Fibroblast of skin of abdomen (primary cell): ENCODE measurements around the gene C3orf49.

Source experiments
- DNase-seq: peaks from one replicate; pipeline ENCODE4 v3.0.0-alpha.2; 2013

Gene C3orf49

GRCh38 chr3:63851287-63851686 is 32.2 kb downstream of the C3orf49 start:
- no peak for DNase-seq

DNA sequence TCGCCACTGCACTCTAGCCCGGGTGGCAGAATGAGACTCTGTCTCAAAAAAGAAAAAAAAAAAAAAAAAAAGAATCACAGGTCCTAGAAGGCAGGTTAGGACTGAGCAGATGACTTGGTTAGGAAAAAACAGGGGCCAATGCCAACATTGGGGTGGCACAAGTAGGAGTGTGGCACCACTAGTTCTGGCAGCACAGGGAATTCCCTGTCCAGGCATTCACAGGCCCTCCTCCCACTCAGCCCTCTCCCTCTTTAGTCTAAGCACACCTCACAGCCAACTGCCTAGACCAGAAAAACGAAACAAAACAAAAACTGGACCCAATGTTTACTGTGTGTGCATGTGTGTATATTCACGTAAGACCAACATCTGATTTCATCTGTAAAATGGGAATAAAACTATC is 34.0 kb downstream of the C3orf49 start:
- DNase-seq = no peak

DNA sequence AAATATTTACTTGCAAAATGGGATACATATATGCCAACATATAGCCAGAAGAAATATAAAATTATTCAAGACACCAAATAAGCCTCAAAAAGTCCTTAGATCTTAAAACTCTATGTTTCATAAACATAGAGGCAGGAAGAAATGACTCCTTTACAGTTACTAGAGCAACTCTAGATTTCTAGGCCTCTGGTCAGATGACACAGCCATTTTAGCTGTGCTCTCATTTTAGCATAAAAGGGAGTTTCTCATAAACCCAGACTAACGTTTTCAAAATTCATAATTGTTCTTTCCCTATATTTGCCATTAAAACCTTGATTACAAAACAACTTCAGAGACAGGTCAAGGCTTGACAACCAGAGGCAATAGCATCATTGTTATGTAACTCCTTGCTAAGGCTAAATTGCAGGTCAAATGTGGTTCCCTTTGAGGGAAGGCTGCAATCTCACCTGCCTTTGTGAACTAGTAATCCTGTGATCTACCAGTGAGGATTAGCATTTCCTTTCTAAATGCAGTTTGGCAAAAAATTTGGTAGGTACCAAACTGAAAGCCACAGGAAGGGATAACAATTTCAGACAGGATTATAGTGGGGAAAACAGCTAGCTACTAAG is 36.3 kb downstream of the C3orf49 start:
- DNase-seq = no peak

DNA sequence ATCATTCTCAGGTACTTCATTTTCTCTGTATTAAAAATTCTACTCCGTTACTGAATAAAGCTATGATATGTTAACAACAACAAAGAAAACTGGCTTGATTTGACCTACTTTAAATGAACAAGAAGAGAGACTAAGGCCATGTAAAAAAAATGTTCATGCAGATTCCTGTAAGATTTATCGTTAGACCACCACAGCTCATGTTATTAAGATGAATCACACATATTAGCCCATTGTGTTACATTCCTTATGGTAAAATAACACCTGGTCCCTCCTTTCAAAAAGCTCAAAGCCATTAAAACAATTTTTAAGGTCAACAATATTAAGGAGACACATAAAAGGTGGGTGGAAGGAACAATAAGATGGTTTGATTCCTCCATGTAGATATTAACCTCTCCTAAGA is 38.2 kb downstream of the C3orf49 start:
- DNase-seq = peak; percentile 42

DNA sequence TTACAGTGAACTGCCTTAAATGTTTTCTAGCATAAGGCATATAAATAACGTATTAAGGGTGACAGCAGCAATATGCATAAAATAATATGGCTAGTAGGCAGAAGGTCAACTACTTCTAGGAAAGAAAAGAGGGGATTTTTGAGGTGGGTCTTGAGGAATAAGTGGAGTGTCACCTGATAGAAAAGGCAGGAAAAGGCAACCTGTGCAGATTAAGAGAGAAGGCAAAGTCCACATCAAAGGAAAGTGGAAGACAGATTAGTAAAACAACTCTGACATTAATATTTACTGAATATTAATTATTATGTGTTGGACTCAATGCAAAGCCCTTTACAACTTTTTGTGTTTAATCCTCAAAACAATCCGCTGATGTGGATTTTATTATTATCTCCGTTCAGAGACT is 41.7 kb downstream of the C3orf49 start:
- DNase-seq = no peak

GRCh38 chr3:63861306-63861705 is 42.2 kb downstream of the C3orf49 start:
- no peak for DNase-seq

GRCh38 chr3:63862804-63863149 is 43.7 kb downstream of the C3orf49 start:
- DNase-seq = no peak

- peak; percentile 71 for DNase-seq
These were observed 44.3 kb downstream of the C3orf49 start, which contains the start of the genes ATXN7 and THOC7 for GRCh38 chr3:63863150-63864007. Gene ATXN7, plus strand, starts transcription at chr3:63863867. Its CDS starts 48,732 bp downstream, at chr3:63912599. Gene THOC7, minus strand, starts transcription at chr3:63863805. Its CDS starts 15 bp downstream, at chr3:63863790.

- DNase-seq = no peak
These were observed 45.2 kb downstream of the C3orf49 start for GRCh38 chr3:63864008-63864964.

DNA sequence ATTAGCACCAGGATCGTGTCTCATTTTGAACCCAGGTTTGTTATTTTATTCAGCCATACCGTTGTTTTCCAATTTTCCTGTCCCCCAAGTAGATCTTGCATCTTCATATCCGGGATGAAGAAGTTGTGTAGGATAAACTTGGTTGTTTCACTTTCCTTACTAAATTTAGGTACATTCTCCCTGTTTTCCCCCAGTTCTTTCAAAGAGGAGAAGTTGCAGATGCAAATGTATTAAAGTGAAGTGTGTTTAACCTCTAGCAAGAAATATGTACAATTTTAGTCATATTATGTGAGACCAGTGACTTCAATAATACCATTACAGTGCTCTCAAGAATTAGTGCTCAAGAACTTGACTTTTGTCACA is 45.8 kb downstream of the C3orf49 start:
- no peak for DNase-seq

GRCh38 chr3:63867225-63867624 is 48.1 kb downstream of the C3orf49 start:
- DNase-seq = no peak

DNA sequence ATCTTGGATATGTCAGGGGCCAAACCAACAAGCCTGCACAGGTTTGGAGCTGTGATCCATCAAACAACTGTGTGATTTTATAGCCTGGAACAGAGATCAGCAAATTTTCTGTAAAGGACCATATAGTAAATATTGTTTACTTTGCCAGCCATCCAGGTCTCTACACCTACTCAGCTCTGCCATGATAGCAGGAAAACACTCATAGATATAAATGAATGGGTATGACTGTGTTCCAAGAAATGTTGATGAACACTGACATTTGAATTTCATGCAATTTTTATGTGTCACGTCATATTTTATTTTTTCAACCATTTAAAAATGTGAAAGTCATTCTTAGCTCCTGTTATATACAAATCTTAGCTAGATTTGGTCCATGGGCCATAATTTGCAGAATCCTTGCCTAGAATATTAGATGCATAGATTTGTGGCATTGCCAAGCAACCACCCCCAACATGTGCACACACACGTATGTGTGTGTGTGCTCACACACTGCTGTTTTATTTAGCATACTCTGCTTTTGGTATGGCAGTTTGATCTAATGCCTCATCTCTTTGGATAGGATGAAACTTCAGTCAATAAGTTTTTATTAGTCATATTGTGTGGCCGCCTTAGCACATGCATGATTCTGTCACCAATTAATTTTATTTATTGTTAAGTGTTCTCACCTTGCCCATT is 51.0 kb downstream of the C3orf49 start:
- no peak for DNase-seq

DNA sequence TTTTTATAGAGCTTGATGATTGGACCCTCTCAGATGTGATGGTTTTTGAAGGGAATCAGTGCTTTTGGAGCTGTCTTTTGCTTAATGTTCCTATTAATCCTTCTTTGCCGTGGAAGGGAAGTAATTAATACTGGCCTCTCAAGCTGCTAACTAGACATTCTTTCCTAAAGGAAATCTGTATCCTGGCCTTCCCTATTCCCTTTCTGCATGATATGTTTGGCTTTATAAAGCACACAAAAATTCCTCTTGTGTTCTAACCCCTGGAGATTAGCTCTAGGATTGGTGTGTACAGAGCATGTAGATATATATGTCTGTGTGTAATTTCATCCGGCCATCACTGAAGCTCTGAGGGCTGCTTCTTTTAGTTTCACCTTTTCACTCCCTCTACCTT is 51.5 kb downstream of the C3orf49 start:
- no peak for DNase-seq

GRCh38 chr3:63872135-63872924 is 53.2 kb downstream of the C3orf49 start:
- peak; percentile 78 for DNase-seq

DNA sequence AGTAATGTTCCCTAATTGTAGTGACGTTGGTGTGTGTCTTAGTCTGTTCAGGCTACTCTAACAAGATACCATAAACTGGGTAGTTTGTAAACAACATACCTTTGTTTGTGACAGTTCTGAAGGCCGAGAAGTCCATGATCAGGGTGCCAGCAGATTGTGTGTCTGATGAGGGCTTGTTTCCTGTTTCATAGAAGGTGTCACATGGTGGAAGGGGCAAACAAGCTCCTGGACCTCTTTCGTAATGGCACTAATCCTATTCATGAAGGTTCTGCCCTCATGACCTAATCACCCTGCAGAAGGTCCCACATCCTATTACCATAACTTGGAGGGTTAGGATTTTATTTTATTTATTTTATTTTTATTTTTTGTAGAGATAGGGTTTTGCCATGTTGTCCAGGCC is 55.7 kb downstream of the C3orf49 start:
- no peak for DNase-seq

- DNase-seq = no peak
These were observed 56.4 kb downstream of the C3orf49 start for GRCh38 chr3:63875510-63875909.

DNA sequence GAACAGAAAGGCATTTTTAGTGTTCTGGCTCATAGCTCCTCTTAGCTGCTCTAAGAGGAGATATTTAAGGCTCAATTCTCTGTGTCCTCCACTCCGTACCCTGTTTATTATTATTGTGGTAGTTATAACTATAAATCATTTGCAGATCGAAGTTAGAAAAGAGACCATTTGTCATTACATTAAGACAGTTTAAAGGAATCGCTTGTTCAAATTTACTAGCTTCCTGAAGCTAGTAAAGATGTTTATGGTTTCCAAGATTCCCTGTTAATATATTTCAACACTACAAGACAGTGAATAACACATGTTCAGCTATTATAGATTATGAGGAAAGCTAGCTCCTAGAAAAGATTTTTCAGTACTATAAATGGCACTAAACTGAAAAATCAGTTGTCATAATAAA is 57.2 kb downstream of the C3orf49 start:
- peak; percentile 18 for DNase-seq

- no peak for DNase-seq
These were observed 58.8 kb downstream of the C3orf49 start for GRCh38 chr3:63877737-63878393.

DNA sequence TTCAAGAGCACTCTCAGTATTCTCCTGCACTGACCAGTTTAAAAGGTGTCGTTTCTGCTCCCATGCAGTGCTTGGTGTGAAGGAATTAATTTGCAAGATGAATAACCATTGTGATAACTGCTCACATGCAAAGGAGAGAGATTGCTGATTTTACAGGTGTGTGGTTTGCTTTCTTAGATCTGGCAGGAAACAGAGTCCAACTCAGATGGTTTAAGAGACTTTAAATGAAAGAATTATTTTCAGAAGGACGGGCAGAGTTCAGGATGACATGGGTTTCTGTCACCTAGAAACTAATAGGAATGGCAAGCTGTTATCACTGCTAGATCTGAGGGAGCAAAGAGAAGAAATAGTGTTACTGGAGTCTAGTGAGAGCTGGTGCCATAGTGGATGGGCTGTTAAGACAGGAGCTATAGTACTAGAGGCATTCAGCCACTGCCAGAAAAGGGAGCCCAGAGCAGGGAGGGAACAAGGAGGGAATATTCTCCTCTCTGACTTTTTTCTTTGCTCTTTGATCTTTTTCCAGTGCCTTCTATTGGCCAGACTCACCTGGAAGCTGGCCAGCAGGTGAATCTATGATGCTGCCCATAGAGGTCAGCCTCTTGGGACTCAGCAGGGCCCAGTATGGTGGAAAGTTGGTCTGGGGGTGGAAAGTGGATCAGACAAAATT is 59.4 kb downstream of the C3orf49 start:
- no peak for DNase-seq

DNA sequence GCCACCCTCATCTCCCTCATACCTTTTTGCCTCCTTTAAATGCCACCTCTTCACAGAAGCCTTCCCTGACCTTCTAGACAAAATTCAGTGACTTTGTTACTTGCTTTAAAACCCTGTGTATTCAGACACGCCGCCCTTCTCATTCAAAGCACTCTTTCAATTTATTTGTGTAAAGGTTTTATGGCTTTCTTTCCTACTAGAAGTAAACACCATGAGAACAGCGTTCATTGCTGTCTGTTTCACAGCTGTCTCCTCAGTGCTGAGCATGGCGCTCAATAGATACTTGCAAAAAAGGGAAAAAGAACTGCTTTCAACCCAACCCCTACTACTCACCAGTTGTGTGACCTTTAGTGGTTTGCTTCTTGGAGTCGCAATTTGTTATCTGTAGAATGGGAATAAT is 61.6 kb downstream of the C3orf49 start:
- DNase-seq = no peak

GRCh38 chr3:63886858-63887257 is 67.8 kb downstream of the C3orf49 start:
- no peak for DNase-seq
